HEK293 (cell line): Measurements from ENCODE around the gene RBM20.
"Not testable (repeated sequence)": the region's sequence is repeated elsewhere in the genome, so short reads cannot be mapped to it uniquely, and the experiment has no call there.

ENCODE experiments used
- CTCF ChIP-seq: fragments of 450-650 bp; formaldehyde crosslinking; IDR thresholded peaks from 2 replicates; pipeline ENCODE4 v1.5.1; 2016; ENCODE audit warnings: missing biosample characterization, missing genetic modification characterization
- HIC1 ChIP-seq: fragments of 450-650 bp; formaldehyde crosslinking; IDR thresholded peaks from 2 replicates; pipeline ENCODE4 v1.5.1; 2016; ENCODE audit warnings: missing biosample characterization, missing genetic modification characterization
- PBX3 ChIP-seq: sonication (generic); formaldehyde crosslinking; IDR thresholded peaks from 2 replicates; pipeline ENCODE4 v1.8.1; 2022; ENCODE audit warnings: mild to moderate bottlenecking, moderate library complexity, missing genetic modification reagents
- PRDM10 ChIP-seq: fragments of 450-650 bp; formaldehyde crosslinking; IDR thresholded peaks from 2 replicates; pipeline ENCODE4 v1.5.1; 2016; ENCODE audit warnings: missing biosample characterization, missing genetic modification characterization
- YY1 ChIP-seq: fragments of 450-650 bp; formaldehyde crosslinking; IDR thresholded peaks from 2 replicates; pipeline ENCODE4 v1.5.1; 2018; ENCODE audit warnings: missing biosample characterization, missing genetic modification characterization
- ZBTB49 ChIP-seq: fragments of 450-650 bp; formaldehyde crosslinking; IDR thresholded peaks from 2 replicates; pipeline ENCODE4 v1.5.1; 2016; ENCODE audit warnings: missing biosample characterization, missing genetic modification characterization, low read depth
- ZFP41 ChIP-seq: fragments of 450-650 bp; formaldehyde crosslinking; IDR thresholded peaks from 2 replicates; pipeline ENCODE4 v1.5.1; 2016; ENCODE audit warnings: missing biosample characterization, missing genetic modification characterization, borderline replicate concordance
- ZNF138 ChIP-seq: fragments of 450-650 bp; formaldehyde crosslinking; IDR thresholded peaks from 2 replicates; pipeline ENCODE4 v1.5.1; 2016; ENCODE audit warnings: missing biosample characterization, missing genetic modification characterization, borderline replicate concordance
- ZNF248 ChIP-seq: fragments of 450-650 bp; formaldehyde crosslinking; IDR thresholded peaks from 2 replicates; pipeline ENCODE4 v1.5.1; 2017; ENCODE audit warnings: missing biosample characterization, missing genetic modification characterization
- ZNF514 ChIP-seq: fragments of 450-650 bp; formaldehyde crosslinking; IDR thresholded peaks from 2 replicates; pipeline ENCODE4 v1.5.1; 2016; ENCODE audit warnings: missing biosample characterization, missing genetic modification characterization
- ZNF549 ChIP-seq: fragments of 450-650 bp; IDR thresholded peaks from 2 replicates; pipeline ENCODE4 v1.5.1; 2018; ENCODE audit warnings: missing biosample characterization, missing genetic modification characterization, mild to moderate bottlenecking, inconsistent platforms, moderate library complexity
- ZNF707 ChIP-seq: fragments of 450-650 bp; formaldehyde crosslinking; IDR thresholded peaks from 2 replicates; pipeline ENCODE4 v1.5.1; 2016; ENCODE audit warnings: missing biosample characterization, missing genetic modification characterization

- not testable (repeated sequence) for TF ChIP-seq ZNF549 (tag by site-specific recombination); CTCF (tag by site-specific recombination); ZNF138 (tag by site-specific recombination); ZNF514; HIC1; ZNF248; ZNF707 (tag by site-specific recombination); YY1 (tag by site-specific recombination); PRDM10 (tag by site-specific recombination); PBX3 (CRISPR knock-in tag); ZFP41 (tag by site-specific recombination); ZBTB49 (tag by site-specific recombination)
Measured at GRCh38 chr10:110660289-110660688, 16.2 kb downstream of the RBM20 start.
